IMR-90 (cell line): ENCODE results near the gene TGFBRAP1. TPM values are rescaled to one million over a fixed set of nuclear protein-coding genes. Genes with fewer than 3 reads are reported as not detected.

ENCODE experiments used
- ATAC-seq: fragments of 200-7000 bp; cut with Tn5 transposase; 2 replicates; pipeline ENCODE4 v1.9.1; 2020; ENCODE audit warnings: low read depth, mild to moderate bottlenecking, moderate library complexity
- BruUV-seq: library from RNA; stranded (reverse); fragments of 400-500 nt; replicated peaks from 2 replicates; lab custom pipeline; 2021; lab: Mats Ljungman, UMichigan
- CTCF ChIA-PET: fragments of 300-600 bp; formaldehyde crosslinking; extraction: SDS; loops from one replicate; lab custom pipeline; 2021; ENCODE audit warnings: antibody characterized with exemption; lab: Yijun Ruan, JAX
- POLR2A ChIA-PET: fragments of 300-600 bp; sonication (Branson Sonifier 250); formaldehyde crosslinking; loops from one replicate; lab custom pipeline; 2022; ENCODE audit warnings: antibody characterized with exemption; ENCODE audit not compliant: unreplicated experiment; lab: Charles Lee
- DNase-seq: peaks from one replicate; pipeline ENCODE4 v3.0.0; 2013
- H2AFZ ChIP-seq: replicated peaks from 2 replicates; pipeline ENCODE3; 2013; ENCODE audit warnings: low read length, mild to moderate bottlenecking; ENCODE audit not compliant: poor library complexity
- H2AK5ac ChIP-seq: 2 replicates; pipeline ENCODE4 v1.6.1; 2013; ENCODE audit warnings: low read depth, low read length, inconsistent platforms
- H2AK9ac ChIP-seq: replicated peaks from 2 replicates; pipeline ENCODE3; 2013; ENCODE audit warnings: mild to moderate bottlenecking, low read depth, low read length, moderate library complexity; ENCODE audit not compliant: poor library complexity
- H2BK120ac ChIP-seq: 2 replicates; pipeline ENCODE4 v1.6.1; 2013; ENCODE audit warnings: low read depth, low read length, inconsistent platforms
- H2BK15ac ChIP-seq: 3 replicates; pipeline ENCODE4 v1.6.1; 2013; ENCODE audit warnings: low read depth, low read length, inconsistent platforms
- H2BK20ac ChIP-seq: 2 replicates; pipeline ENCODE4 v1.6.1; 2013; ENCODE audit warnings: low read depth, mild to moderate bottlenecking, inconsistent platforms, low read length, moderate library complexity
- H2BK5ac ChIP-seq: 2 replicates; pipeline ENCODE4 v1.6.1; 2013; ENCODE audit warnings: mild to moderate bottlenecking, low read depth, low read length, inconsistent platforms; ENCODE audit not compliant: poor library complexity, severe bottlenecking
- H3K14ac ChIP-seq: replicated peaks from 2 replicates; pipeline ENCODE4 v1.6.1; 2013; ENCODE audit warnings: low read depth, low read length, inconsistent platforms
- H3K18ac ChIP-seq: 2 replicates; pipeline ENCODE4 v1.6.1; 2013; ENCODE audit warnings: low read depth, low read length, control low read depth
- H3K23ac ChIP-seq: 2 replicates; pipeline ENCODE4 v1.6.1; 2013; ENCODE audit warnings: low read depth, low read length, inconsistent platforms
- H3K27ac ChIP-seq: 2 replicates; pipeline ENCODE4 v1.5.1; 2013; ENCODE audit warnings: mild to moderate bottlenecking, control low read depth, low read length; ENCODE audit not compliant: insufficient read depth
- H3K27me3 ChIP-seq: 2 replicates; pipeline ENCODE4 v1.6.1; 2013; ENCODE audit warnings: low read length; ENCODE audit not compliant: control insufficient read depth, insufficient read depth
- H3K36me3 ChIP-seq: 2 replicates; pipeline ENCODE4 v1.6.1; 2013; ENCODE audit warnings: low read length, mixed read lengths; ENCODE audit not compliant: control insufficient read depth, insufficient read depth
- H3K4ac ChIP-seq: 2 replicates; pipeline ENCODE4 v1.6.1; 2013; ENCODE audit warnings: low read depth, low read length, inconsistent platforms
- H3K4me1 ChIP-seq: 2 replicates; pipeline ENCODE4 v1.6.1; 2013; ENCODE audit warnings: low read length, mixed read lengths; ENCODE audit not compliant: control insufficient read depth, insufficient read depth
- H3K4me2 ChIP-seq: 2 replicates; pipeline ENCODE4 v1.6.1; 2013; ENCODE audit warnings: low read depth, mild to moderate bottlenecking, control low read depth, low read length, moderate library complexity
- H3K4me3 ChIP-seq: 2 replicates; pipeline ENCODE4 v1.5.1; 2013; ENCODE audit warnings: low read depth, mild to moderate bottlenecking, control low read depth, low read length, moderate library complexity; ENCODE audit not compliant: insufficient read depth
- H3K56ac ChIP-seq: 2 replicates; pipeline ENCODE4 v1.6.1; 2013; ENCODE audit warnings: low read length, inconsistent platforms; ENCODE audit not compliant: insufficient read depth; ENCODE audit errors: extremely low read depth
- H3K79me1 ChIP-seq, 2 experiments: 2 replicates each; pipeline ENCODE4 v1.6.1; 2013; ENCODE audit warnings: low read length in 2 of 2, inconsistent platforms in 1 of 2, low read depth in 1 of 2
- H3K9ac ChIP-seq: 2 replicates; pipeline ENCODE4 v1.6.1; 2013; ENCODE audit warnings: low read depth, low read length, control low read depth
- H3K9me1 ChIP-seq: 2 replicates; pipeline ENCODE4 v1.6.1; 2013; ENCODE audit warnings: low read length, inconsistent platforms; ENCODE audit not compliant: insufficient read depth
- H3K9me3 ChIP-seq: 2 replicates; pipeline ENCODE4 v1.6.1; 2013; ENCODE audit warnings: low read length; ENCODE audit not compliant: control insufficient read depth, insufficient read depth
- H4K20me1 ChIP-seq: 2 replicates; pipeline ENCODE4 v1.6.1; 2013; ENCODE audit warnings: low read length, inconsistent platforms; ENCODE audit not compliant: insufficient read depth
- H4K5ac ChIP-seq: 2 replicates; pipeline ENCODE4 v1.6.1; 2013; ENCODE audit warnings: mild to moderate bottlenecking, low read depth, low read length, control low read depth
- H4K8ac ChIP-seq, 2 experiments: 2 replicates each; pipeline ENCODE4 v1.6.1; 2013; ENCODE audit warnings: low read depth in 2 of 2, low read length in 2 of 2, control low read depth in 1 of 2, inconsistent platforms in 1 of 2
- H4K91ac ChIP-seq: 2 replicates; pipeline ENCODE4 v1.6.1; 2013; ENCODE audit warnings: low read depth, low read length, inconsistent platforms; ENCODE audit not compliant: insufficient read depth
- BHLHE40 ChIP-seq: fragments of 150-350 bp; IDR thresholded peaks from 2 replicates; pipeline ENCODE4 v1.6.1; 2016; ENCODE audit warnings: mild to moderate bottlenecking, low read depth, low read length
- CHD1 ChIP-seq: IDR thresholded peaks from 2 replicates; pipeline ENCODE4 v1.6.1; 2012; ENCODE audit warnings: low read depth, low read length, improper control_type of control experiment
- CTCF ChIP-seq: conservative IDR thresholded peaks from 2 replicates; pipeline ENCODE4 v1.5.1; 2012; ENCODE audit warnings: mild to moderate bottlenecking, low read depth, low read length, improper control_type of control experiment
- ELK1 ChIP-seq: fragments of 150-350 bp; IDR thresholded peaks from 2 replicates; pipeline ENCODE4 v1.6.1; 2016; ENCODE audit warnings: low read depth, mild to moderate bottlenecking, low read length, moderate library complexity, borderline replicate concordance
- FOS ChIP-seq: fragments of 150-350 bp; IDR thresholded peaks from 2 replicates; pipeline ENCODE4 v1.6.1; 2016; ENCODE audit warnings: low read depth, low read length
- MAFK ChIP-seq: IDR thresholded peaks from 2 replicates; pipeline ENCODE4 v1.6.1; 2012; ENCODE audit warnings: low read depth, low read length, improper control_type of control experiment
- MAZ ChIP-seq: IDR thresholded peaks from 2 replicates; pipeline ENCODE4 v1.6.1; 2012; ENCODE audit warnings: low read depth, mild to moderate bottlenecking, low read length, improper control_type of control experiment, moderate library complexity, borderline replicate concordance
- MXI1 ChIP-seq: IDR thresholded peaks from 2 replicates; pipeline ENCODE4 v1.6.1; 2012; ENCODE audit warnings: low read depth, mild to moderate bottlenecking, low read length, moderate library complexity, borderline replicate concordance
- NFE2L2 ChIP-seq: fragments of 150-350 bp; IDR thresholded peaks from 2 replicates; pipeline ENCODE4 v1.6.1; 2016; ENCODE audit warnings: low read depth, mild to moderate bottlenecking, low read length
- POLR2A ChIP-seq: IDR thresholded peaks from 2 replicates; pipeline ENCODE4 v1.6.1; 2012; ENCODE audit warnings: mild to moderate bottlenecking, low read depth, low read length
- RAD21 ChIP-seq: IDR thresholded peaks from 2 replicates; pipeline ENCODE4 v1.6.1; 2012; ENCODE audit warnings: low read length, improper control_type of control experiment
- RCOR1 ChIP-seq: IDR thresholded peaks from 2 replicates; pipeline ENCODE4 v1.6.1; 2012; ENCODE audit warnings: mild to moderate bottlenecking, low read length, improper control_type of control experiment; ENCODE audit not compliant: insufficient replicate concordance
- RFX5 ChIP-seq: IDR thresholded peaks from 2 replicates; pipeline ENCODE4 v1.8.0; 2012; ENCODE audit warnings: low read depth, mild to moderate bottlenecking, low read length, moderate library complexity
- SMC3 ChIP-seq: fragments of 150-350 bp; IDR thresholded peaks from 2 replicates; pipeline ENCODE4 v1.6.1; 2016; ENCODE audit warnings: low read depth, mild to moderate bottlenecking, antibody characterized with exemption, low read length, moderate library complexity
- USF2 ChIP-seq: fragments of 150-350 bp; IDR thresholded peaks from 2 replicates; pipeline ENCODE4 v1.6.1; 2017; ENCODE audit warnings: mild to moderate bottlenecking, antibody characterized with exemption, low read length, low read depth
- WGBS, 2 experiments: methylation state at CpG; one replicate each; pipeline versions ENCODE4 v1.1.5 to v1.1.7; 2013; ENCODE audit warnings: missing lambda C conversion rate in 2 of 2; ENCODE audit not compliant: insufficient read length in 1 of 2; ENCODE audit errors: extremely low coverage in 2 of 2; 5-methylcytosine and 5-hydroxymethylcytosine counted together
- dilution Hi-C: fragments of 300-500 bp; cut with HindIII; formaldehyde crosslinking; loops from one replicate; pipeline ENCODE4 v1.14.3; 2018; ENCODE audit warnings: low sequenced_read_pairs; ENCODE audit not compliant: unreplicated experiment
- in situ Hi-C: fragments of 300-500 bp; cut with MboI; formaldehyde crosslinking; loops from 3 replicates; pipeline ENCODE4 v1.14.3; 2019; ENCODE audit warnings: low sequenced_read_pairs, inconsistent platforms, mixed read lengths
- intact Hi-C: fragments of 100-400 bp; cut with micrococcal nuclease; formaldehyde crosslinking; loops from 2 replicates; pipeline ENCODE4 v1.10.0; 2022
- polyA plus RNA-seq, 3 experiments: library from polyadenylated mRNA; depleted of rRNA; stranded (reverse); fragments of >200 nt; gene quantifications; 2 replicates each; pipeline ENCODE4 v1.2.3, GENCODE V29; 2012; ENCODE audit warnings: low replicate concordance in 1 of 3
- total RNA-seq: library from RNA; depleted of rRNA; stranded (reverse); fragments of >200 nt; gene quantifications from 2 replicates; pipeline ENCODE4 v1.2.3, GENCODE V29; 2012

Gene TGFBRAP1
- total and polyA plus RNA-seq, 2 of the 4 experiments (the other 2 are of a cell fraction), result 7.2 to 10.4 TPM

GRCh38 chr2:105237045-105237765 lies 92.3 kb downstream of the TGFBRAP1 start:
- Histone ChIP-seq H2BK5ac (no peak overlapping the region), H2AFZ (peak overlapping the region; percentile 81), H3K4me1 (0 out of 2 replicates have a peak, but pooled peaks cover 1% of the 10 kb centered on the region), H3K9ac (no peak overlapping the region), H2BK120ac (no peak overlapping the region), H3K4me2 (no peak overlapping the region), H3K4me3 (no peak overlapping the region), H3K9me1 (0 out of 2 replicates have a peak, but pooled peaks cover 3% of the 10 kb centered on the region), H3K27me3 (peaks cover 3% of the 10 kb centered on the region; the same call in 1 of the 2 replicates), H3K23ac (no peak overlapping the region), H2AK5ac (0 out of 2 replicates have a peak overlapping the region, but pooled peaks have one; percentile 9), H4K8ac (peak overlapping the region in 1 of 2 experiments; percentile 75; a peak in 1 of 4 replicates), H2AK9ac (peak overlapping the region; percentile 19), H3K9me3 (no peaks in the 10 kb centered on the region), H4K20me1 (no peaks in the 10 kb centered on the region), H4K5ac (no peak overlapping the region), H2BK15ac (no peak overlapping the region), H2BK20ac (no peak overlapping the region), H3K18ac (no peak overlapping the region), H3K79me1 (no peaks in the 10 kb centered on the region), H3K27ac (no peak overlapping the region), H4K91ac (no peak overlapping the region), H3K56ac (no peak overlapping the region), H3K4ac (no peak overlapping the region), H3K14ac (no peak overlapping the region), H3K36me3 (no peaks in the 10 kb centered on the region)
- intact Hi-C loops, result no loop called here
- ChIA-PET CTCF (interaction anchor here (0.6 to 2.2 kb wide), 4 partner anchors 11 to 122 kb away, joined by 3 to 6 read pairs (median 3); no protein-coding TSS in a partner anchor), POLR2A (no interaction called here)
- DNase-seq, result no peak
- ATAC-seq, result no peak
- no TSS peak for BruUV-seq
- in situ Hi-C loops, result no loop called here
- 88% methylated on average over 5 of the region's 41 CpGs; no CpG with 5 or more reads in 1 of the 2 experiments for WGBS, 2 experiments
- dilution Hi-C loops, result no loop called here
- TF ChIP-seq ELK1 (no peak), POLR2A (no peak), RFX5 (no peak), FOS (no peak), USF2 (no peak), SMC3 (no peak), MXI1 (no peak), RCOR1 (no peak), MAFK (no peak), NFE2L2 (no peak), RAD21 (no peak), CHD1 (no peak), CTCF (no peak), BHLHE40 (no peak), MAZ (no peak)
